Muscle of leg (tissue), 11 donors: ENCODE measurements around the gene GRIA1. TPM values are rescaled to one million over a fixed set of nuclear protein-coding genes. Genes with fewer than 3 reads are reported as not detected.

Experiments
- DNase-seq: peaks from one replicate; pipeline ENCODE4 v3.0.0; 2013
- H3K27ac ChIP-seq: one replicate; pipeline ENCODE4 v1.5.1; 2013; ENCODE audit warnings: mild to moderate bottlenecking, low read length, control low read depth
- H3K27me3 ChIP-seq: one replicate; pipeline ENCODE4 v1.6.1; 2013; ENCODE audit warnings: low read length; ENCODE audit not compliant: control insufficient read depth, insufficient read depth
- H3K36me3 ChIP-seq: one replicate; pipeline ENCODE4 v1.6.1; 2013; ENCODE audit warnings: low read length; ENCODE audit not compliant: control insufficient read depth, insufficient read depth
- H3K4me1 ChIP-seq: one replicate; pipeline ENCODE4 v1.6.1; 2013; ENCODE audit warnings: low read length; ENCODE audit not compliant: control insufficient read depth, insufficient read depth
- H3K4me3 ChIP-seq: one replicate; pipeline ENCODE4 v1.5.1; 2013; ENCODE audit warnings: low read length, control low read depth
- H3K9me3 ChIP-seq: replicated peaks from 2 replicates; pipeline ENCODE4 v1.6.1; 2013; ENCODE audit warnings: low read depth, low read length; ENCODE audit not compliant: control insufficient read depth
- WGBS: methylation state at CpG from one replicate; pipeline ENCODE4 v1.1.5; 2013; ENCODE audit warnings: missing lambda C conversion rate; ENCODE audit not compliant: insufficient coverage; 5-methylcytosine and 5-hydroxymethylcytosine counted together
- polyA plus RNA-seq, 8 donors: library from polyadenylated mRNA; unstranded; fragments of 120-200 nt; gene quantifications; one replicate each; pipeline versions ENCODE4 v1.2.1 to v1.2.3, GENCODE V29; 2013; ENCODE audit warnings: inconsistent platforms in 1 of 8, low replicate concordance in 1 of 8; ENCODE audit not compliant: insufficient read length in 8 of 8, insufficient read depth in 1 of 8
- total RNA-seq: library from RNA; stranded (reverse); fragments of 120-200 nt; gene quantifications from one replicate; pipeline ENCODE4 v1.2.4, GENCODE V29; 2013

The GRIA1 gene
- total and polyA plus RNA-seq, 9 donors = 0.37 to 1.1 (median 0.84) TPM

DNA sequence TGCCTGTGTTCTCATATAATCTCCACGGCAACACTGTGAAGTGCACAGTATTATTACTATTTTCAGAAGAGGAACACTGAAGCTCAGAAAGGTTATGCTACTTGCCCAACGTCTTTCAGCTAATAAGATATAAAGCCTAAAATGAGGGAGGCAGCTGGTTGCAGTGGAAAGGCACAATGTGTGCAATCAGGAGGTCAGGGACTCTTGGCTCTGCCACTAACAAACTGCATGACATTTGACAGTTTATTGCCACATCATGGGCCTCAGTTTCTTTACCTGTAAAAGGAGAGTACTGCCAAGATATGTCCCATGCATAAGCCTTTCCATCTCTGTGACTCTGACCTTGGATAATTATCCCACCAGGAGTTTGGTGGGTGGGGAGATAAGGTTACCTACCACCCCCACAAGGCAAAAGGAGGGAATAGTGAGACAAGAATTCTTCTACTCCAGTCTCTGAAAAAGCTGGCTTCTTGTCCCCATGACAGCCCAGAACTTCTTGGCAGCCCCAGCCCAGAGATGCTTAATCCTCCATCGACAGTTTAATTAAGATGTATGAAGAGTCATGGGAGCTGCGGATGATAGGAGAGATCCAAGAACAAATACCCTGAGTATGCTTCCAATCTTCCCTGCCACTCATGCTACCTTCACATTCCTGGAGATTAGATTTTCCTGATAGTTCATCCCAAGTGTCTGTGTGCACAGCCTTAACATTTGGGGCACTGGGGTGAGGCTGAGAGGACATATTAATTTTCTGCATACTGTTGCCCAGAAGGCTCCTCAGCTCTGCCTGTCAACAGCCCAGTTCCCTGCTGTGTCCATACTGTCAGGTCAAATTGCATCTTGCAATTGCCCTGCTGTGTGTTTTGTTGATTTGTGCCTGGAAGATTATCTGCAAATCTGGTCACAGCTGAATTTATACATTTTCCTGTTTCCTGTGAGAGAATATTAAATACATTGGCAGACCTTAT, 277.0 kb downstream of the GRIA1 start:
- Histone ChIP-seq H3K36me3 (no peaks in the 10 kb centered on the region), H3K27me3 (peaks cover 3% of the 10 kb centered on the region), H3K4me1 (no peaks in the 10 kb centered on the region), H3K9me3 (no peaks in the 10 kb centered on the region), H3K27ac (no peak overlapping the region), H3K4me3 (no peak overlapping the region)
- WGBS = no CpG with 5 or more reads among the region's 4 CpGs
- no peak for DNase-seq

DNA sequence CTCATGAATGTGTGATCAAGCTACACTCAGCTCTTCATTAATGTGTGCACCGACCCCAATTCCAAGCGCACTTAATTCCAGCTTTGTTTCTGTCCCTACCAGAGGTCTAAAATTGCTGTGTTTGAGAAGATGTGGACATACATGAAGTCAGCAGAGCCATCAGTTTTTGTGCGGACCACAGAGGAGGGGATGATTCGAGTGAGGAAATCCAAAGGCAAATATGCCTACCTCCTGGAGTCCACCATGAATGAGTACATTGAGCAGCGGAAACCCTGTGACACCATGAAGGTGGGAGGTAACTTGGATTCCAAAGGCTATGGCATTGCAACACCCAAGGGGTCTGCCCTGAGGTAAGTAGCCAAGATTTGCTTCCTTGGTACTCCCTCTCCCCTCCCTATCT, 279.6 kb downstream of the GRIA1 start:
- H3K9me3 ChIP-seq = no peaks in the 10 kb centered on the region
- H3K4me3 ChIP-seq = no peak overlapping the region
- H3K4me1 ChIP-seq = no peaks in the 10 kb centered on the region
- peaks cover 3% of the 10 kb centered on the region for H3K27me3 ChIP-seq
- H3K27ac ChIP-seq = no peak overlapping the region
- WGBS = 100% methylated on average over 1 of the region's 5 CpGs
- no peaks in the 10 kb centered on the region for H3K36me3 ChIP-seq
- no peak for DNase-seq

DNA sequence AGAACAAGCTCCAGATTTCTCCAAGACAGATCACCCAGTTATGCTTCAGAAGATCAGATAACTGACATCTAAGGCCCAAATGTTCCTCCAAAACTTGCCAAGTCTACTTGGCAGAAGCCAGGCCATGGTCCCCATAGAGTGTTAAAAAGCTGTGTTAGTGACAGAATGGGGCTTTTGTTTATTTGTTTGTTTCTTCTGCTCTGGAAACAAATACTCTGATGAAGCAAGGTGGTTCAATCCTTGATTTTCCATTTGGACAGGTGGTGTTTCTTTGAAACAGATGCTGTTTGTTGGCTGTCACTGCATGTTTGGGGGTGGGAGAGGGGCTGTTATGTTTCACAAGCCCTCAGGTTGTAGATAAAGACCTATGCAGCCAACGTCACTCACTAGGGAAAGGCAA, 284.2 kb downstream of the GRIA1 start:
- WGBS = no CpG with 5 or more reads among the region's 1 CpG
- Histone ChIP-seq H3K27me3 (peaks cover 3% of the 10 kb centered on the region), H3K27ac (no peak overlapping the region), H3K4me3 (no peak overlapping the region), H3K36me3 (no peaks in the 10 kb centered on the region), H3K4me1 (no peaks in the 10 kb centered on the region), H3K9me3 (no peaks in the 10 kb centered on the region)
- no peak for DNase-seq

DNA sequence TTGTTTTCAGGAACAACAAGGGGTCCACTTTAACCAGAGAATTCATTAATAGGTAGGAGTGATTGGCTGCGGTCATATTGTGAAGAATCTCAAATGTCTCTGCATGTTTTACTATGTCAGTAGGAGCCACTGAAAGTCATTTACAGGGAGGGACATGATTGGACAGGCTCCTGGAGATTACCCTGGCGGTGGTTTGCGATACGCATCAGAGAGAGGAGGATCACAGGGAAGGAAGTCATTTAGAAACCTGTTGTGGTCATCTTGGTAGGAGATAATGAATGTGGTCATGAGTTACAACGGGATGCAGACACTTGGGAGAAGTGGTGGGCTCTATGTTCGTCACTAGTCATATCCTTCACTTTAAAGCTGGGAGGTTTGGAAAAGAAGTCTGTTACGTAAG, 285.5 kb downstream of the GRIA1 start:
- 85% methylated on average over 4 of the region's 7 CpGs for WGBS

DNA sequence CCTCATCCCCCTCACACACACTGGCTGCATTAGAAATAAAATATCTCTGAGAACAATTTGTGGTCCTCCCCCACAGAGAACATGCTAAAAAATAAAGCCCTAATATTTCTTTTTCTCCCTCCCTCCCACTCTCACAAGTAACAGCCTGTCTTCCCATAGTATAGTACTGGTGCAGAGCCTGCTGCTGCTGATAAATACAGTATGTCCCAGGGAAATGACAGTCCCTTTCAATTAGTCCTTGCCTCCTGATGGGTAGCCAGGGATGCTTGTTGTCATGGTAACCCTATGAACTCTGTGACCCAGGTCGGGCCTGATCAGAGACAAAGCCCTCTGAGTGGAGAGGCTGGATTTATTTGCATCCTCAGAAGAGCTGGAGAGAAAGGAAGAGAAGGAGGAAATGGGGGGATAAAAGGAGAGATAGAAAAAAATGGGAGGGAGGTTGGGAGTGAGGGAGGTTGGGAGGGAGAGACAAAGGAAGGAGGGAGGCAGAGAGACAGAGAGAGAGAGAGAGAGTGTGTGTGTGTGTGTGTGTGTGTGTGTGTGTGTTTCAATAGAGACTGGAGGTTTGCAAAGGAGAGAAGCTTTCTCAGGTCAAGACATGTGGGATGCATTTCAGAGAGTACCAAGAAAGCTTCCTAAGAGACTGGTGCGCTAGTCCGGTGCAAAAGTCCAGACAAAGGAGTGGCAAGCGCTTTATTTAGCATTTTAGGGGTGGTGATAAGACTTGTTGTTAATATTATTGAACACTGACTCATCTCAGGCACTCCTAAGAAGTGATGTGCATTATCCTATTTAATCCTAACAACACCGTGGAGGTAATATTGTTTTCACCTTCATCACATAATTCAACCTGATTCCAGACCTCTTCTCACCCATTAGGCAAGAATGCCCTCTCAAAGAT, 287.5 kb downstream of the GRIA1 start:
- H3K36me3 ChIP-seq = no peaks in the 10 kb centered on the region
- no peaks in the 10 kb centered on the region for H3K4me1 ChIP-seq
- no peak overlapping the region for H3K27ac ChIP-seq
- H3K9me3 ChIP-seq = no peaks in the 10 kb centered on the region
- no peak overlapping the region for H3K4me3 ChIP-seq
- H3K27me3 ChIP-seq = no peaks in the 10 kb centered on the region
- no peak for DNase-seq
- 0% methylated on average over 1 of the region's 5 CpGs for WGBS

More for the DNA sequence above, 285.5 kb downstream of the GRIA1 start:
- Histone ChIP-seq H3K4me3 (no peak overlapping the region), H3K9me3 (no peaks in the 10 kb centered on the region), H3K4me1 (no peaks in the 10 kb centered on the region), H3K36me3 (no peaks in the 10 kb centered on the region), H3K27me3 (no peaks in the 10 kb centered on the region), H3K27ac (no peak overlapping the region)
- DNase-seq = no peak

DNA sequence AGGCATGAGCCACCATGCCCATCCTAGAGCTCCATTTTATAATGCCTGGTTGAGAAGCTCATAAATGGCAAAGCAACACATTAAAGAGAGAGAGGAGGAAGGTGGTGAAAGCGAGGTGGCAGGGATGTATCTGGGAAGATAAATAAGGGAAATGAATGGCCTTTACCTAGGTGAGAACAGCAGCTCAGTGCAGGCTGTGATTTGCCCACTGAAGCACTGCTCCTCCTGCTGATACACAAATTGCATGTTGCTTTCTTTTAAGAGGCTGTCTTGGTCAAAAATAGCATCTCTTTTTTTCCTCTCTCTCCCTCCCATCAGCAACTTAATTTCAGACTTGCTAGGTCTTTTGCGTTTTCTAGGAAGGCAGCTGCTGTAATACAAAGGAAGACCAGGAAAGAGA, 289.4 kb downstream of the GRIA1 start:
- no peaks in the 10 kb centered on the region for H3K9me3 ChIP-seq
- WGBS = no CpG with 5 or more reads among the region's 2 CpGs
- DNase-seq = no peak
- H3K36me3 ChIP-seq = no peaks in the 10 kb centered on the region
- H3K27ac ChIP-seq = no peak overlapping the region
- H3K27me3 ChIP-seq = no peaks in the 10 kb centered on the region
- no peaks in the 10 kb centered on the region for H3K4me1 ChIP-seq
- H3K4me3 ChIP-seq = no peak overlapping the region

DNA sequence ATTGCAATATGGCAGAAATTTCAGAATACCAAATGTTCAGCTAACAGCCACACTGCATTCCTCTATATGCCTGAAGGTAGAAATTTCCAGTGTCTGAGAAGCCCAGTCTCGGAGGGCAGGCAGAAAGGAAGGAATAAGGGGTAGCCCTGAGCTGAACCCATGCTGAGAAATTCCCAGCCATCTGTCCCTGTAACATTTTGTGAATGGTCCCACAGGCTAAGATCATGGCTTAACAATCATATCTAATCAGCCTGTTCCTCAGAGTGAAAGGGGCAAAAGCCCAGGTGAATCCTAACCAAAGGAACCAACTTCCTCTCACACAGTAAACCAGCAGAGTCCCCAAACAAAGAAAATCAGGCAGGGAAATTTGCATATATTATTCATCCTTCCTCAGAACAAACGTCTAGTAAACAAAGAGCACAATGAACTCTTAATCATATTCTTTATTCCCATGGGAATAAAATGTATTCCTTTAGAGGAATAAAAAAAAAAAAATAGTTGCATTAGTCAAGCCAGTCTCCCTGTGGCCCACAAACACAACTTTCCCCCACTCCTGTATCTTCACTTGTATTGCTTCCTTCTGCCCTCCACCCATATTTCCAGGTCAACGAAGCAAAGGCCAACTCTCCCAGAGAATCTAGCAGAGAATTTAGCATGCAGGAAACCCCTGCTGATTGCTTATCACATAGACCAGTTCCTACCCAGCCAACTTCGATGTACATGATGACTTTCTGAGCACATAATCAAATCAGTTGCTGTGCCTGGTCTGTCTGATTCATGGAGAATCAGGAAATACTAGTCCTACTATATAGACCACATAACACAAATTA, 290.6 kb downstream of the GRIA1 start:
- H3K4me1 ChIP-seq = no peaks in the 10 kb centered on the region
- no peaks in the 10 kb centered on the region for H3K27me3 ChIP-seq
- no peaks in the 10 kb centered on the region for H3K36me3 ChIP-seq
- H3K9me3 ChIP-seq = no peaks in the 10 kb centered on the region
- no peak for DNase-seq
- H3K27ac ChIP-seq = no peak overlapping the region
- 67% methylated on average over 2 of the region's 4 CpGs for WGBS
- no peak overlapping the region for H3K4me3 ChIP-seq

DNA sequence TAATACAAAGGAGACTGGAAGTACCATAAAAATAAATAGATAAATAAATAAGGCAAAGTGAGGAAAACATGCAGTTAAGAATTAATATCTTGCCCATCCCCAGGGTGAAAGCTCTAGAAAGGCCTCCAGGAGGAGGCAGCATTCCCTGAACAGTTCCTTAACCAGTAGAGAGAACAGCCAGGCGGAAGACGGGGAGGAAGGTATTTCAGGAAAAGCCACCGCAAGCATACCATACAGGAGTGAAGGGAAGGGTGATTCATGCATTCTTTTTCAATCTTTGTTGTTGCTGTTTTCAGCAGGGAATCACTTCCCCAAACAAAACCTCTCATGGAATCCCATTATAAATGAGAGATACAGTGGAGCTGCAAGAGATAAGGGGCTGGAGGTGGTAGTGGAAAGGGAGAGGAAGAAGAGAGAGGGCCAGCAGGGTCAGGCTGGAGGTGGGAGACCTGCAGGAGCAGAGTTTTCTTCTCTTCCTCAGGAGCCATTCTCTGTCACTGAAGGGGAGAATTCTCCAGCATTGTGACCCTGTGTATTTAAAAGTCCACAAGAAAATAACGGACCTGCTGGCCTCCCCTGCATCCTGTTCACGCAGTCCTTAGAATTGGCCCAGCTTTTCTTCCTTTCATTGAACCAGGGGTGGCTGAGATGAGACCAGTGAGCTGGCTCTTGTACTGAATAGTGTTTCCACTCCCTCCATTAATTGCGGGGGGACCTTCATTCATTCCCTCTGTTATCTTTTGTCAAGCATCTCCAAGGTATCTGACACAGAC, 292.3 kb downstream of the GRIA1 start:
- no peak overlapping the region for H3K4me3 ChIP-seq
- 33% methylated on average over 2 of the region's 6 CpGs for WGBS
- no peaks in the 10 kb centered on the region for H3K4me1 ChIP-seq
- no peaks in the 10 kb centered on the region for H3K36me3 ChIP-seq
- H3K27me3 ChIP-seq = no peaks in the 10 kb centered on the region
- H3K9me3 ChIP-seq = no peaks in the 10 kb centered on the region
- no peak for DNase-seq
- H3K27ac ChIP-seq = no peak overlapping the region

DNA sequence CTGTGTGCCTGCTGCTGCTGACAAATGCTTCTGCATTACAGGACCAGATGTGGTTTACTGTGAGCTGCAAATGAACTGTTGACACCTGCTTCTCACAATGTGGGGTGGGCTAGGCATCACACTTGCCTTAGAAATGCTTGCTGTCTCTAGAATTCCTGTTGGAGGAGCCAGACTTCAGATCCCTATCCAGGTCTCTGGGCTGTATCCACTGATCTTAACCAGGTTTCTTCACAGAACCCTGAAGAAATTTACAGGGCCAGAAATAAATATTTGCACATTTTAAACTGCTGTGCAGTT, 292.8 kb downstream of the GRIA1 start:
- no peaks in the 10 kb centered on the region for H3K36me3 ChIP-seq
- no peaks in the 10 kb centered on the region for H3K9me3 ChIP-seq
- no peak for DNase-seq
- H3K4me1 ChIP-seq = no peaks in the 10 kb centered on the region
- H3K4me3 ChIP-seq = no peak overlapping the region
- no peaks in the 10 kb centered on the region for H3K27me3 ChIP-seq
- no peak overlapping the region for H3K27ac ChIP-seq
